CD14-positive monocyte (primary cell): ENCODE data around the gene FAM110A. TPM values are rescaled to one million over a fixed set of nuclear protein-coding genes. Genes with fewer than 3 reads are reported as not detected.

Experiments
- DNase-seq, 3 donors: peaks; one replicate each; pipeline ENCODE4 v3.0.0-alpha.2; 2011 to 2022
- H2AFZ ChIP-seq: 2 replicates; pipeline ENCODE4 v1.6.0; 2012; ENCODE audit warnings: mild to moderate bottlenecking, low read depth, low read length, inconsistent platforms; ENCODE audit not compliant: insufficient read depth, poor library complexity, severe bottlenecking
- H3K27ac ChIP-seq, 2 donors: 1 replicate in 1 of 2; 2 replicates in 1 of 2; pipeline ENCODE4 v1.5.1; 2012 to 2013; ENCODE audit warnings: low read length in 2 of 2, control low read depth in 1 of 2, inconsistent platforms in 1 of 2, low read depth in 1 of 2, mild to moderate bottlenecking in 1 of 2
- H3K27me3 ChIP-seq, 2 donors: one replicate each; pipeline versions ENCODE4 v1.6.0 to v1.6.1; 2011 to 2013; ENCODE audit warnings: low read length in 2 of 2; ENCODE audit not compliant: control insufficient read depth in 2 of 2, insufficient read depth in 2 of 2
- H3K36me3 ChIP-seq, 2 donors: replicated peaks in 1 of 2; 1 replicate in 1 of 2; 2 replicates in 1 of 2; pipeline versions ENCODE4 v1.5.1 to v1.6.1; 2012 to 2013; ENCODE audit warnings: low read length in 2 of 2, control low read depth in 1 of 2, inconsistent platforms in 1 of 2, mild to moderate bottlenecking in 1 of 2; ENCODE audit not compliant: insufficient read depth in 2 of 2, control insufficient read depth in 1 of 2
- H3K4me1 ChIP-seq, 2 donors: 1 replicate in 1 of 2; 2 replicates in 1 of 2; pipeline versions ENCODE4 v1.5.1 to v1.6.1; 2012 to 2013; ENCODE audit warnings: low read length in 2 of 2, control low read depth in 1 of 2, inconsistent platforms in 1 of 2, mild to moderate bottlenecking in 1 of 2, moderate library complexity in 1 of 2; ENCODE audit not compliant: insufficient read depth in 2 of 2, control insufficient read depth in 1 of 2
- H3K4me2 ChIP-seq: replicated peaks from 2 replicates; pipeline ENCODE3; 2012; ENCODE audit warnings: low read length, moderate library complexity, mild to moderate bottlenecking; ENCODE audit not compliant: poor library complexity, severe bottlenecking; ENCODE audit errors: extremely low read depth
- H3K4me3 ChIP-seq, 3 experiments: fragments of 200-600 bp in 1 of 3; sonication (generic) in 1 of 3; replicated peaks in 1 of 3; 1 replicate in 2 of 3; 2 replicates in 1 of 3; pipeline ENCODE4 v1.5.1; 2011 to 2013; ENCODE audit warnings: low read length in 3 of 3, mild to moderate bottlenecking in 3 of 3, control low read depth in 2 of 3, low read depth in 2 of 3, inconsistent platforms in 1 of 3, moderate library complexity in 1 of 3
- H3K79me2 ChIP-seq: 2 replicates; pipeline ENCODE4 v1.6.0; 2012; ENCODE audit warnings: mild to moderate bottlenecking, control low read depth, inconsistent platforms, low read length, moderate library complexity; ENCODE audit not compliant: insufficient read depth
- H3K9ac ChIP-seq: 2 replicates; pipeline ENCODE4 v1.6.0; 2017; ENCODE audit warnings: low read length, mild to moderate bottlenecking; ENCODE audit not compliant: insufficient read depth, poor library complexity, severe bottlenecking
- H3K9me3 ChIP-seq, 2 donors: replicated peaks in 1 of 2; 1 replicate in 1 of 2; 2 replicates in 1 of 2; pipeline versions ENCODE4 v1.5.1 to v1.6.1; 2012 to 2013; ENCODE audit warnings: low read length in 2 of 2, control low read depth in 1 of 2; ENCODE audit not compliant: control insufficient read depth in 1 of 2, insufficient read depth in 1 of 2
- H4K20me1 ChIP-seq: 2 replicates; pipeline ENCODE4 v1.6.0; 2012; ENCODE audit warnings: mild to moderate bottlenecking, low read length, control low read depth, moderate library complexity; ENCODE audit not compliant: insufficient read depth
- H3K27ac Mint-ChIP-seq, 7 donors: one replicate each; pipeline ENCODE4 v1.8.0; 2020; ENCODE audit warnings: mild to moderate bottlenecking in 7 of 7, mixed read lengths in 7 of 7, moderate library complexity in 6 of 7, inconsistent platforms in 2 of 7
- H3K27me3 Mint-ChIP-seq, 3 donors: one replicate each; pipeline ENCODE4 v1.8.0; 2021 to 2022; ENCODE audit warnings: low read depth in 3 of 3, mild to moderate bottlenecking in 3 of 3, mixed read lengths in 3 of 3, moderate library complexity in 3 of 3, inconsistent platforms in 1 of 3
- H3K36me3 Mint-ChIP-seq, 2 donors: one replicate each; pipeline ENCODE4 v1.8.0; 2020; ENCODE audit warnings: mixed read lengths in 2 of 2, inconsistent platforms in 1 of 2, mild to moderate bottlenecking in 1 of 2
- H3K4me1 Mint-ChIP-seq: one replicate; pipeline ENCODE4 v1.8.0; 2020; ENCODE audit warnings: mild to moderate bottlenecking, mixed read lengths
- H3K4me3 Mint-ChIP-seq, 2 donors: one replicate each; pipeline ENCODE4 v1.8.0; 2020; ENCODE audit warnings: mild to moderate bottlenecking in 2 of 2, mixed read lengths in 2 of 2, moderate library complexity in 1 of 2
- H3K9me3 Mint-ChIP-seq, 7 donors: one replicate each; pipeline ENCODE4 v1.8.0; 2020 to 2022; ENCODE audit warnings: mixed read lengths in 7 of 7, mild to moderate bottlenecking in 6 of 7, moderate library complexity in 6 of 7, inconsistent platforms in 2 of 7
- WGBS: methylation state at CpG from one replicate; pipeline ENCODE4 v1.1.5; 2013; ENCODE audit warnings: missing lambda C conversion rate; ENCODE audit not compliant: insufficient coverage; 5-methylcytosine and 5-hydroxymethylcytosine counted together
- intact Hi-C, 2 donors: fragments of 100-400 bp; cut with micrococcal nuclease; formaldehyde crosslinking; loops; one replicate each; pipeline versions ENCODE4 v1.15.0 to v1.15.1; 2023
- polyA plus RNA-seq, 3 donors: library from polyadenylated mRNA; depleted of rRNA in 1 of 3; unstranded in 2 of 3; stranded (reverse) in 1 of 3; fragments of 300-500 nt in 2 of 3; fragments of >200 nt in 1 of 3; fragmentation: Illumina TruSeq in 2 of 3; gene quantifications; 1 replicate in 2 of 3; 2 replicates in 1 of 3; pipeline ENCODE4 v1.2.3, GENCODE V29; 2012 to 2021
- TF ChIP-seq, protein P1 (sequence below): fragments of 200-600 bp; IDR thresholded peaks from one replicate; pipeline ENCODE4 v1.8.0; 2022; ENCODE audit warnings: antibody characterized with exemption, mild to moderate bottlenecking

FAM110A gene
- polyA plus RNA-seq, 3 donors = 13.8 to 43.2 (median 27.8) TPM

- Histone ChIP-seq H3K27ac (no peak overlapping the region), H4K20me1 (no peaks in the 10 kb centered on the region), H3K4me1 (no peaks in the 10 kb centered on the region), H3K79me2 (no peaks in the 10 kb centered on the region), H2AFZ (no peak overlapping the region), H3K4me3 (no peak overlapping the region), H3K36me3 (no peaks in the 10 kb centered on the region), H3K9ac (no peak overlapping the region), H3K9me3 (no peaks in the 10 kb centered on the region), H3K4me2 (no peak overlapping the region), H3K27me3 (no peaks in the 10 kb centered on the region)
- H3K4me3 Mint-ChIP-seq = no peak overlapping the region
- no peak for DNase-seq
- TF ChIP-seq, protein P1, sequence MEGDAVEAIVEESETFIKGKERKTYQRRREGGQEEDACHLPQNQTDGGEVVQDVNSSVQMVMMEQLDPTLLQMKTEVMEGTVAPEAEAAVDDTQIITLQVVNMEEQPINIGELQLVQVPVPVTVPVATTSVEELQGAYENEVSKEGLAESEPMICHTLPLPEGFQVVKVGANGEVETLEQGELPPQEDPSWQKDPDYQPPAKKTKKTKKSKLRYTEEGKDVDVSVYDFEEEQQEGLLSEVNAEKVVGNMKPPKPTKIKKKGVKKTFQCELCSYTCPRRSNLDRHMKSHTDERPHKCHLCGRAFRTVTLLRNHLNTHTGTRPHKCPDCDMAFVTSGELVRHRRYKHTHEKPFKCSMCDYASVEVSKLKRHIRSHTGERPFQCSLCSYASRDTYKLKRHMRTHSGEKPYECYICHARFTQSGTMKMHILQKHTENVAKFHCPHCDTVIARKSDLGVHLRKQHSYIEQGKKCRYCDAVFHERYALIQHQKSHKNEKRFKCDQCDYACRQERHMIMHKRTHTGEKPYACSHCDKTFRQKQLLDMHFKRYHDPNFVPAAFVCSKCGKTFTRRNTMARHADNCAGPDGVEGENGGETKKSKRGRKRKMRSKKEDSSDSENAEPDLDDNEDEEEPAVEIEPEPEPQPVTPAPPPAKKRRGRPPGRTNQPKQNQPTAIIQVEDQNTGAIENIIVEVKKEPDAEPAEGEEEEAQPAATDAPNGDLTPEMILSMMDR = no peak
- intact Hi-C loops = no loop called here
- no peaks in the 10 kb centered on the region for H3K9me3 Mint-ChIP-seq
- WGBS = 86% methylated on average over 7 of the region's 10 CpGs
- H3K36me3 Mint-ChIP-seq = no peaks in the 10 kb centered on the region
- H3K4me1 Mint-ChIP-seq = no peaks in the 10 kb centered on the region
- no peak overlapping the region for H3K27ac Mint-ChIP-seq
- peaks cover 4 to 10% (median 9%) of the 10 kb centered on the region in 3 donors for H3K27me3 Mint-ChIP-seq
Measured at GRCh38 chr20:873875-874607, 40.5 kb downstream of the FAM110A start.

DNA sequence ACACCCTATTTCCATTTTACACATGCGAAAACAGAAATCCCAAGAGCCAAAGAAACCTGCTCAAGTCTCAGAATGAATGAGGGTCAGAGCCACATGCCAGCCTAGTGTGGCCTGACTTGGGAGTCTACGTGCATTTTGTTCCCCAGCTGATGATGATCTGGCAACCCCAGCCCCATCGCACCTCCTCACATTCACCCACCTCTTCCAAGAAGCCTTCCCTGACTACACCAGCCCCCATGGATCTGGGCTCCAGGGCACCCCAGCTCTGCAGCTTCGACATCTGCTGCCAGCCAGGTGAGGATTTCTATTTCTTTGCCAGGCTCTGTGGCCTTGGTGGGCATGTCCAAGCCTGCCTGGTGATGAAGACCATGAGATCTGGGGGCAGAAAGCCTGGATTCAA lies 41.6 kb downstream of the FAM110A start:
- H3K27me3 ChIP-seq = no peaks in the 10 kb centered on the region
- H3K27me3 Mint-ChIP-seq = peaks cover 3 to 12% (median 10%) of the 10 kb centered on the region in 3 donors
- H3K4me3 Mint-ChIP-seq = no peak overlapping the region
- TF ChIP-seq, protein P1 = no peak
- no peak overlapping the region for H2AFZ ChIP-seq
- no peaks in the 10 kb centered on the region for H4K20me1 ChIP-seq
- H3K79me2 ChIP-seq = no peaks in the 10 kb centered on the region
- H3K9ac ChIP-seq = no peak overlapping the region
- 91% methylated on average over 4 of the region's 4 CpGs for WGBS
- H3K36me3 Mint-ChIP-seq = no peaks in the 10 kb centered on the region
- no peak for DNase-seq
- H3K4me3 ChIP-seq = no peak overlapping the region
- H3K9me3 ChIP-seq = no peaks in the 10 kb centered on the region
- no peaks in the 10 kb centered on the region for H3K36me3 ChIP-seq
- H3K27ac ChIP-seq = no peak overlapping the region
- intact Hi-C loops = no loop called here
- no peak overlapping the region for H3K27ac Mint-ChIP-seq
- H3K4me1 Mint-ChIP-seq = no peaks in the 10 kb centered on the region
- no peaks in the 10 kb centered on the region for H3K9me3 Mint-ChIP-seq
- no peaks in the 10 kb centered on the region for H3K4me1 ChIP-seq
- no peak overlapping the region for H3K4me2 ChIP-seq
